Measurements from ENCODE around the gene SCNN1A. TPM values are rescaled to one million over a fixed set of nuclear protein-coding genes. Genes with fewer than 3 reads are reported as not detected.

The SCNN1A gene
- total RNA-seq, 2 experiments from 2014 or later = 2.3 to 3.8 TPM

- intact Hi-C loops (cut with micrococcal nuclease) = no loop called here
- Mint-ChIP-seq H3K4me3 (no peak overlapping the region), H3K27me3 (peaks cover 14% of the 10 kb centered on the region), H3K4me1 (ENCODE audit: low read depth) (peaks cover 3% of the 10 kb centered on the region), H3K36me3 (ENCODE audit: low read depth) (no peaks in the 10 kb centered on the region), H3K27ac (no peak overlapping the region), H3K9me3 (no peaks in the 10 kb centered on the region)
- no peak for TF ChIP-seq CTCF (IDR thresholded peaks at IDR 0.05)
- ChIA-PET CTCF (no interaction called here), POLR2A (no interaction called here)
- ATAC-seq (no peak), DNase-seq (no peak)
Measured at GRCh38 chr12:6386038-6386437, 10.7 kb upstream of the SCNN1A start.

DNA sequence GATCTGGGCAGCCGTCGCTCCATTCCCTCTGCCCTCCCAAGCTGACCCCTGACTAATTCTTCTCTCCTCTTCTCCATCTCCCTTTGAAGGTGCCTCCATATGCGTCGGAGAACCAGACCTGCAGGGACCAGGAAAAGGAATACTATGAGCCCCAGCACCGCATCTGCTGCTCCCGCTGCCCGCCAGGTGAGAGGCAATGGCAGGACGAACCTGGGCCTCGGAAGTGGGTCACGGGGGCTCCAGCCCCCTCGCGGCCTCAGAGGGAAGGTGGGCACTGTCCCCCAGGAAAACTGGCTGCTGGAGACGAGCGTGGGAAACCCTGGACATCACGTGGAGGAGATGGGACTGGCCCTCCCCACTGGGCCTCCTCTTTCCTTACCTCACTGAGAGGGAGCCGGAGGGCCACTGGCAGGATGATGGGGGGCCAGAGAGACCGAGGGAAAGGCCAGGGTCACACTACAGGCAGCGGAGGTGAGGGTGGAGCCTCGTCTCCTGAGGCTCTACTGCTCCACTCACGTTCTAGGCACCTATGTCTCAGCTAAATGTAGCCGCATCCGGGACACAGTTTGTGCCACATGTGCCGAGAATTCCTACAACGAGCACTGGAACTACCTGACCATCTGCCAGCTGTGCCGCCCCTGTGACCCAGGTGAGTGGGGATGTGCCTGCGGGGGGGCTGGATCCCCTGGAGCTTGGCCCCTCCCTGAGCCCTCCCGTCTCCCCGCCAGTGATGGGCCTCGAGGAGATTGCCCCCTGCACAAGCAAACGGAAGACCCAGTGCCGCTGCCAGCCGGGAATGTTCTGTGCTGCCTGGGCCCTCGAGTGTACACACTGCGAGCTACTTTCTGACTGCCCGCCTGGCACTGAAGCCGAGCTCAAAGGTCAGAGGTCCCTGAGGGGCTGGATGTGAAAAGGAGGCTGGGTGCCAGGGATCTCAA is 9.4 kb upstream of the SCNN1A start:
- TF ChIP-seq CTCF (IDR thresholded peaks at IDR 0.05) = no peak
- CTCF ChIA-PET = no interaction called here
- H3K4me3 Mint-ChIP-seq = no peak overlapping the region

DNA sequence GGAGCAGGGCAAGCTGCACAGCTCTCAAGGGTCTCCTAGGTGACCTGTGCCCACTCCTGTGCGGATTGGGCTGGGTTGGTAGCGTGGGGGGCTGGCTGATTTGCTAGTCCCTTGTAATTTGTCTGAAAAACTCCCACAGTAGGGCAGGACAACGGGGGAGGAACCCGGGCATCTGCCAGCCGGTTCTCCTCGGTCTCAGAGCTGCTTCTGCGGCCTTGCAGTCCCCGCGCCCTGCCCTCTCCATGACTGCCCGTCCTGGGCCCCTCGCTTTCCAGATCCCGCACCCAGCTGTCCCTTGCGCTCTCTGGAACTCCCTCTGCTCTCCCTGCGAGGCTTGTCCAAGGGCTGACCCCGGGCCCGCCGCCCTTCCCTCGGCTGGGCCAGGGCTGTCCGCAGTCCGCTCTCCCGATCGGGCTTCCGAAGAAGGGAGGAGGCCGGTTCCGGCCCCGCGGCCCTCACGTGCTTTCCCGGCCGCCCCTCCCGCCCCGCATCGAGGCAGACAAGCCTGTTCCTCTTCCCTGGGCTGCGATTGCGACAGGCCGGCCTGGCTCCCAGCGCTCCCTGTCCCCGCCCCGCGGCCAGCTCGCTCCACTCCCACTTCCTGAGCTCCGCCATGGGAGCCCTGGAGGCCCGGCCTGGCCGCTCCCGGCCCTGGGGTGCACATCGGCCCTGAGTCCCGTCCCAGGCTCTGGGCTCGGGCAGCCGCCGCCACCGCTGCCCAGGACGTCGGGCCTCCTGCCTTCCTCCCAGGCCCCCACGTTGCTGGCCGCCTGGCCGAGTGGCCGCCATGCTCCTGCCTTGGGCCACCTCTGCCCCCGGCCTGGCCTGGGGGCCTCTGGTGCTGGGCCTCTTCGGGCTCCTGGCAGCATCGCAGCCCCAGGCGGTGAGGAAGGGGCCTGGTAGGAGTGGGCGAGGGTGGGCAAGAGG is 8.5 kb upstream of the SCNN1A start, which contains the start of gene LTBR:
LTBR (plus strand) TSS at position 591 of the 927 bp plus-strand sequence; CDS start at position 788, 197 bp downstream.
- TF ChIP-seq CTCF (IDR thresholded peaks at IDR 0.05) = no peak
- ATAC-seq (peak; percentile 47), DNase-seq (no peak)
- H3K36me3 Mint-ChIP-seq (ENCODE audit: low read depth) = no peaks in the 10 kb centered on the region
- intact Hi-C loops (cut with micrococcal nuclease) = no loop called here
- CTCF ChIA-PET = interaction anchor here (1.0 kb wide), 1 partner anchor 9 kb away, joined by 3 read pairs; no protein-coding TSS in a partner anchor
- peaks cover 3% of the 10 kb centered on the region for H3K4me1 Mint-ChIP-seq (ENCODE audit: low read depth)
- H3K27me3 Mint-ChIP-seq = peaks cover 14% of the 10 kb centered on the region
- POLR2A ChIA-PET = interaction anchor here (0.6 kb wide), 1 partner anchor 21 kb away, joined by 3 read pairs; no protein-coding TSS in a partner anchor
- no peak within 1 kb of the TSS for H3K27ac Mint-ChIP-seq
- H3K9me3 Mint-ChIP-seq = no peaks in the 10 kb centered on the region
- H3K4me3 Mint-ChIP-seq = no peak within 1 kb of the TSS

More for the DNA sequence above, 9.4 kb upstream of the SCNN1A start:
- Mint-ChIP-seq H3K27ac (no peak overlapping the region), H3K9me3 (no peaks in the 10 kb centered on the region), H3K4me1 (ENCODE audit: low read depth) (peaks cover 3% of the 10 kb centered on the region), H3K36me3 (ENCODE audit: low read depth) (no peaks in the 10 kb centered on the region), H3K27me3 (peaks cover 14% of the 10 kb centered on the region)
- POLR2A ChIA-PET = no interaction called here
- intact Hi-C loops (cut with micrococcal nuclease) = no loop called here
- ATAC-seq (no peak), DNase-seq (no peak)

GRCh38 chr12:6382982-6383381 is 7.6 kb upstream of the SCNN1A start:
- Mint-ChIP-seq H3K4me3 (no peak overlapping the region), H3K27ac (no peak overlapping the region), H3K36me3 (ENCODE audit: low read depth) (no peaks in the 10 kb centered on the region), H3K9me3 (no peaks in the 10 kb centered on the region), H3K4me1 (ENCODE audit: low read depth) (peaks cover 3% of the 10 kb centered on the region), H3K27me3 (peaks cover 14% of the 10 kb centered on the region)
- ATAC-seq = no peak
- DNase-seq = no peak
- no peak for TF ChIP-seq CTCF (IDR thresholded peaks at IDR 0.05)
- CTCF ChIA-PET = interaction anchor here (1.0 kb wide), 1 partner anchor 10 kb away, joined by 3 read pairs; no protein-coding TSS in a partner anchor
- POLR2A ChIA-PET = interaction anchor here (0.6 to 1.0 kb wide), 4 partner anchors 11 to 121 kb away, joined by 3 to 4 read pairs (median 3); partner anchors contain the start of gene VAMP1
- intact Hi-C loops (cut with micrococcal nuclease) = no loop called here
